Stomach (tissue), 4 donors: ENCODE measurements around the gene TDRD12.

Experiments used
- EP300 ChIP-seq: sonication (generic); formaldehyde crosslinking; IDR thresholded peaks from one replicate; pipeline ENCODE4 v1.6.1; 2017; ENCODE audit warnings: antibody characterized with exemption
- POLR2A ChIP-seq, 4 donors: fragments of 450-650 bp; IDR thresholded peaks; one replicate each; pipeline ENCODE4 v1.6.1; 2016; ENCODE audit warnings: antibody characterized with exemption in 4 of 4, control low read depth in 2 of 4, mild to moderate bottlenecking in 1 of 4, moderate library complexity in 1 of 4
- POLR2AphosphoS5 ChIP-seq, 3 donors: sonication (generic); formaldehyde crosslinking; IDR thresholded peaks; one replicate each; pipeline ENCODE4 v1.6.1; 2016; ENCODE audit warnings: antibody characterized with exemption in 3 of 3
- TF ChIP-seq, protein P1 (sequence below), 7 experiments: fragments of 450-650 bp in 4 of 7; fragments of 200-600 bp in 3 of 7; sonication (generic) in 3 of 7; IDR thresholded peaks; one replicate each; pipeline ENCODE4 v1.5.1; 2016 to 2019; ENCODE audit warnings: antibody characterized with exemption in 7 of 7, control low read depth in 2 of 7, mild to moderate bottlenecking in 1 of 7

- TF ChIP-seq, protein P1, sequence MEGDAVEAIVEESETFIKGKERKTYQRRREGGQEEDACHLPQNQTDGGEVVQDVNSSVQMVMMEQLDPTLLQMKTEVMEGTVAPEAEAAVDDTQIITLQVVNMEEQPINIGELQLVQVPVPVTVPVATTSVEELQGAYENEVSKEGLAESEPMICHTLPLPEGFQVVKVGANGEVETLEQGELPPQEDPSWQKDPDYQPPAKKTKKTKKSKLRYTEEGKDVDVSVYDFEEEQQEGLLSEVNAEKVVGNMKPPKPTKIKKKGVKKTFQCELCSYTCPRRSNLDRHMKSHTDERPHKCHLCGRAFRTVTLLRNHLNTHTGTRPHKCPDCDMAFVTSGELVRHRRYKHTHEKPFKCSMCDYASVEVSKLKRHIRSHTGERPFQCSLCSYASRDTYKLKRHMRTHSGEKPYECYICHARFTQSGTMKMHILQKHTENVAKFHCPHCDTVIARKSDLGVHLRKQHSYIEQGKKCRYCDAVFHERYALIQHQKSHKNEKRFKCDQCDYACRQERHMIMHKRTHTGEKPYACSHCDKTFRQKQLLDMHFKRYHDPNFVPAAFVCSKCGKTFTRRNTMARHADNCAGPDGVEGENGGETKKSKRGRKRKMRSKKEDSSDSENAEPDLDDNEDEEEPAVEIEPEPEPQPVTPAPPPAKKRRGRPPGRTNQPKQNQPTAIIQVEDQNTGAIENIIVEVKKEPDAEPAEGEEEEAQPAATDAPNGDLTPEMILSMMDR (IDR thresholded peaks at IDR 0.05) = no peak
- no peak for TF ChIP-seq EP300
- no peak for TF ChIP-seq POLR2A (IDR thresholded peaks at IDR 0.05)
- TF ChIP-seq POLR2AphosphoS5 (IDR thresholded peaks at IDR 0.05) = no peak
These were observed 138.6 kb downstream of the TDRD12 start for GRCh38 chr19:32858155-32858554.
